IMR-90 (cell line): ENCODE data around the gene ANKRD2. TPM values are rescaled to one million over a fixed set of nuclear protein-coding genes. Genes with fewer than 3 reads are reported as not detected.

Experiments used
- ATAC-seq: fragments of 200-7000 bp; cut with Tn5 transposase; 2 replicates; pipeline ENCODE4 v1.9.1; 2020; ENCODE audit warnings: low read depth, mild to moderate bottlenecking, moderate library complexity
- BruUV-seq: library from RNA; stranded (reverse); fragments of 400-500 nt; replicated peaks from 2 replicates; lab custom pipeline; 2021; lab: Mats Ljungman, UMichigan
- CTCF ChIA-PET: fragments of 300-600 bp; formaldehyde crosslinking; extraction: SDS; loops from one replicate; lab custom pipeline; 2021; ENCODE audit warnings: antibody characterized with exemption; lab: Yijun Ruan, JAX
- POLR2A ChIA-PET: fragments of 300-600 bp; sonication (Branson Sonifier 250); formaldehyde crosslinking; loops from one replicate; lab custom pipeline; 2022; ENCODE audit warnings: antibody characterized with exemption; ENCODE audit not compliant: unreplicated experiment; lab: Charles Lee
- DNase-seq: peaks from one replicate; pipeline ENCODE4 v3.0.0; 2013
- H2AFZ ChIP-seq: replicated peaks from 2 replicates; pipeline ENCODE3; 2013; ENCODE audit warnings: low read length, mild to moderate bottlenecking; ENCODE audit not compliant: poor library complexity
- H2AK5ac ChIP-seq: 2 replicates; pipeline ENCODE4 v1.6.1; 2013; ENCODE audit warnings: low read depth, low read length, inconsistent platforms
- H2AK9ac ChIP-seq: replicated peaks from 2 replicates; pipeline ENCODE3; 2013; ENCODE audit warnings: mild to moderate bottlenecking, low read depth, low read length, moderate library complexity; ENCODE audit not compliant: poor library complexity
- H2BK120ac ChIP-seq: 2 replicates; pipeline ENCODE4 v1.6.1; 2013; ENCODE audit warnings: low read depth, low read length, inconsistent platforms
- H2BK15ac ChIP-seq: 3 replicates; pipeline ENCODE4 v1.6.1; 2013; ENCODE audit warnings: low read depth, low read length, inconsistent platforms
- H2BK20ac ChIP-seq: 2 replicates; pipeline ENCODE4 v1.6.1; 2013; ENCODE audit warnings: low read depth, mild to moderate bottlenecking, inconsistent platforms, low read length, moderate library complexity
- H2BK5ac ChIP-seq: 2 replicates; pipeline ENCODE4 v1.6.1; 2013; ENCODE audit warnings: mild to moderate bottlenecking, low read depth, low read length, inconsistent platforms; ENCODE audit not compliant: poor library complexity, severe bottlenecking
- H3K14ac ChIP-seq: replicated peaks from 2 replicates; pipeline ENCODE4 v1.6.1; 2013; ENCODE audit warnings: low read depth, low read length, inconsistent platforms
- H3K18ac ChIP-seq: 2 replicates; pipeline ENCODE4 v1.6.1; 2013; ENCODE audit warnings: low read depth, low read length, control low read depth
- H3K23ac ChIP-seq: 2 replicates; pipeline ENCODE4 v1.6.1; 2013; ENCODE audit warnings: low read depth, low read length, inconsistent platforms
- H3K27ac ChIP-seq: 2 replicates; pipeline ENCODE4 v1.5.1; 2013; ENCODE audit warnings: mild to moderate bottlenecking, control low read depth, low read length; ENCODE audit not compliant: insufficient read depth
- H3K27me3 ChIP-seq: 2 replicates; pipeline ENCODE4 v1.6.1; 2013; ENCODE audit warnings: low read length; ENCODE audit not compliant: control insufficient read depth, insufficient read depth
- H3K36me3 ChIP-seq: 2 replicates; pipeline ENCODE4 v1.6.1; 2013; ENCODE audit warnings: low read length, mixed read lengths; ENCODE audit not compliant: control insufficient read depth, insufficient read depth
- H3K4ac ChIP-seq: 2 replicates; pipeline ENCODE4 v1.6.1; 2013; ENCODE audit warnings: low read depth, low read length, inconsistent platforms
- H3K4me1 ChIP-seq: 2 replicates; pipeline ENCODE4 v1.6.1; 2013; ENCODE audit warnings: low read length, mixed read lengths; ENCODE audit not compliant: control insufficient read depth, insufficient read depth
- H3K4me2 ChIP-seq: 2 replicates; pipeline ENCODE4 v1.6.1; 2013; ENCODE audit warnings: low read depth, mild to moderate bottlenecking, control low read depth, low read length, moderate library complexity
- H3K4me3 ChIP-seq: 2 replicates; pipeline ENCODE4 v1.5.1; 2013; ENCODE audit warnings: low read depth, mild to moderate bottlenecking, control low read depth, low read length, moderate library complexity; ENCODE audit not compliant: insufficient read depth
- H3K56ac ChIP-seq: 2 replicates; pipeline ENCODE4 v1.6.1; 2013; ENCODE audit warnings: low read length, inconsistent platforms; ENCODE audit not compliant: insufficient read depth; ENCODE audit errors: extremely low read depth
- H3K79me1 ChIP-seq, 2 experiments: 2 replicates each; pipeline ENCODE4 v1.6.1; 2013; ENCODE audit warnings: low read length in 2 of 2, inconsistent platforms in 1 of 2, low read depth in 1 of 2
- H3K9ac ChIP-seq: 2 replicates; pipeline ENCODE4 v1.6.1; 2013; ENCODE audit warnings: low read depth, low read length, control low read depth
- H3K9me1 ChIP-seq: 2 replicates; pipeline ENCODE4 v1.6.1; 2013; ENCODE audit warnings: low read length, inconsistent platforms; ENCODE audit not compliant: insufficient read depth
- H3K9me3 ChIP-seq: 2 replicates; pipeline ENCODE4 v1.6.1; 2013; ENCODE audit warnings: low read length; ENCODE audit not compliant: control insufficient read depth, insufficient read depth
- H4K20me1 ChIP-seq: 2 replicates; pipeline ENCODE4 v1.6.1; 2013; ENCODE audit warnings: low read length, inconsistent platforms; ENCODE audit not compliant: insufficient read depth
- H4K5ac ChIP-seq: 2 replicates; pipeline ENCODE4 v1.6.1; 2013; ENCODE audit warnings: mild to moderate bottlenecking, low read depth, low read length, control low read depth
- H4K8ac ChIP-seq, 2 experiments: 2 replicates each; pipeline ENCODE4 v1.6.1; 2013; ENCODE audit warnings: low read depth in 2 of 2, low read length in 2 of 2, control low read depth in 1 of 2, inconsistent platforms in 1 of 2
- H4K91ac ChIP-seq: 2 replicates; pipeline ENCODE4 v1.6.1; 2013; ENCODE audit warnings: low read depth, low read length, inconsistent platforms; ENCODE audit not compliant: insufficient read depth
- BHLHE40 ChIP-seq: fragments of 150-350 bp; IDR thresholded peaks from 2 replicates; pipeline ENCODE4 v1.6.1; 2016; ENCODE audit warnings: mild to moderate bottlenecking, low read depth, low read length
- FOS ChIP-seq: fragments of 150-350 bp; IDR thresholded peaks from 2 replicates; pipeline ENCODE4 v1.6.1; 2016; ENCODE audit warnings: low read depth, low read length
- MAFK ChIP-seq: IDR thresholded peaks from 2 replicates; pipeline ENCODE4 v1.6.1; 2012; ENCODE audit warnings: low read depth, low read length, improper control_type of control experiment
- MAZ ChIP-seq: IDR thresholded peaks from 2 replicates; pipeline ENCODE4 v1.6.1; 2012; ENCODE audit warnings: low read depth, mild to moderate bottlenecking, low read length, improper control_type of control experiment, moderate library complexity, borderline replicate concordance
- MXI1 ChIP-seq: IDR thresholded peaks from 2 replicates; pipeline ENCODE4 v1.6.1; 2012; ENCODE audit warnings: low read depth, mild to moderate bottlenecking, low read length, moderate library complexity, borderline replicate concordance
- NFE2L2 ChIP-seq: fragments of 150-350 bp; IDR thresholded peaks from 2 replicates; pipeline ENCODE4 v1.6.1; 2016; ENCODE audit warnings: low read depth, mild to moderate bottlenecking, low read length
- POLR2A ChIP-seq: IDR thresholded peaks from 2 replicates; pipeline ENCODE4 v1.6.1; 2012; ENCODE audit warnings: mild to moderate bottlenecking, low read depth, low read length
- RAD21 ChIP-seq: IDR thresholded peaks from 2 replicates; pipeline ENCODE4 v1.6.1; 2012; ENCODE audit warnings: low read length, improper control_type of control experiment
- RCOR1 ChIP-seq: IDR thresholded peaks from 2 replicates; pipeline ENCODE4 v1.6.1; 2012; ENCODE audit warnings: mild to moderate bottlenecking, low read length, improper control_type of control experiment; ENCODE audit not compliant: insufficient replicate concordance
- WGBS, 2 experiments: methylation state at CpG; one replicate each; pipeline versions ENCODE4 v1.1.5 to v1.1.7; 2013; ENCODE audit warnings: missing lambda C conversion rate in 2 of 2; ENCODE audit not compliant: insufficient read length in 1 of 2; ENCODE audit errors: extremely low coverage in 2 of 2; 5-methylcytosine and 5-hydroxymethylcytosine counted together
- dilution Hi-C: fragments of 300-500 bp; cut with HindIII; formaldehyde crosslinking; loops from one replicate; pipeline ENCODE4 v1.14.3; 2018; ENCODE audit warnings: low sequenced_read_pairs; ENCODE audit not compliant: unreplicated experiment
- in situ Hi-C: fragments of 300-500 bp; cut with MboI; formaldehyde crosslinking; loops from 3 replicates; pipeline ENCODE4 v1.14.3; 2019; ENCODE audit warnings: low sequenced_read_pairs, inconsistent platforms, mixed read lengths
- intact Hi-C: fragments of 100-400 bp; cut with micrococcal nuclease; formaldehyde crosslinking; loops from 2 replicates; pipeline ENCODE4 v1.10.0; 2022
- polyA plus RNA-seq, 3 experiments: library from polyadenylated mRNA; depleted of rRNA; stranded (reverse); fragments of >200 nt; gene quantifications; 2 replicates each; pipeline ENCODE4 v1.2.3, GENCODE V29; 2012; ENCODE audit warnings: low replicate concordance in 1 of 3
- total RNA-seq: library from RNA; depleted of rRNA; stranded (reverse); fragments of >200 nt; gene quantifications from 2 replicates; pipeline ENCODE4 v1.2.3, GENCODE V29; 2012
- TF ChIP-seq, protein P1 (sequence below): fragments of 150-350 bp; IDR thresholded peaks from 2 replicates; pipeline ENCODE4 v1.6.1; 2017; ENCODE audit warnings: mild to moderate bottlenecking, antibody characterized with exemption, low read length, low read depth
- TF ChIP-seq, protein P2 (sequence below): conservative IDR thresholded peaks from 2 replicates; pipeline ENCODE4 v1.5.1; 2012; ENCODE audit warnings: mild to moderate bottlenecking, low read depth, low read length, improper control_type of control experiment

ANKRD2 gene
- total and polyA plus RNA-seq, 2 of the 4 experiments (the other 2 are of a cell fraction) = 0.36 to 0.65 TPM

DNA sequence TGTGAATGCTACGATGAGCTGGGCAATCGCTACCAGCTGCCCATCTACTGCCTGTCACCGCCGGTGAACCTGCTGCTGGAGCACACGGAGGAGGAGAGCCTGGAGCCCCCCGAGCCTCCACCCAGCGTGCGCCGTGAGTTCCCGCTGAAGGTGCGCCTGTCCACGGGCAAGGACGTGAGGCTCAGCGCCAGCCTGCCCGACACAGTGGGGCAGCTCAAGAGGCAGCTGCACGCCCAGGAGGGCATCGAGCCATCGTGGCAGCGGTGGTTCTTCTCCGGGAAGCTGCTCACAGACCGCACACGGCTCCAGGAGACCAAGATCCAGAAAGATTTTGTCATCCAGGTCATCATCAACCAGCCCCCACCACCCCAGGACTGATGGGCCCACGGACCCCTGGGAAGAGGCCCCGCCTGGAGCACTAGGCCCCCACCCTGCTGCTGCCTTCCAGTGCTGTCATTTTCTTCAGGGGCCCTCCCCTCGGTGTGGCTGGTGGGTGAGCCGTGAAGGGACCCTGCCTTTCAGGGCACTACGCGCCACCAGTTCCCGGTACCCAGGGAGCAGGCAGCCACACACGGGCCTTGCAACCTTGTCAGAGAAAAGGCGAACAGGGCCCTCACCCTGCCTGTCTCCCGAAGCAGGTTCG, 2.3 kb upstream of the ANKRD2 start:
- no peak overlapping the region for H3K27ac ChIP-seq
- H2AK5ac ChIP-seq = no peak overlapping the region
- in situ Hi-C loops (loop anchor here (10.0 kb wide), 1 partner anchor 165 kb away; the partner anchor contains the start of gene ZFYVE27), dilution Hi-C loops (no loop called here), intact Hi-C loops (loop anchor here (5.0 kb wide), 1 partner anchor 162 kb away; no protein-coding TSS in a partner anchor)
- H2AFZ ChIP-seq = no peak overlapping the region
- H3K79me1 ChIP-seq = peaks cover 3% of the 10 kb centered on the region in 2 experiments; a peak in 2 of 4 replicates
- no TSS peak for BruUV-seq
- no peak overlapping the region for H2AK9ac ChIP-seq
- no peak overlapping the region for H2BK15ac ChIP-seq
- H2BK20ac ChIP-seq = no peak overlapping the region
- no peak overlapping the region for H3K18ac ChIP-seq
- TF ChIP-seq BHLHE40 (no peak), RCOR1 (no peak), MAZ (no peak), FOS (no peak), NFE2L2 (no peak), MAFK (no peak), MXI1 (no peak), POLR2A (no peak), RAD21 (no peak)
- TF ChIP-seq, protein P1, sequence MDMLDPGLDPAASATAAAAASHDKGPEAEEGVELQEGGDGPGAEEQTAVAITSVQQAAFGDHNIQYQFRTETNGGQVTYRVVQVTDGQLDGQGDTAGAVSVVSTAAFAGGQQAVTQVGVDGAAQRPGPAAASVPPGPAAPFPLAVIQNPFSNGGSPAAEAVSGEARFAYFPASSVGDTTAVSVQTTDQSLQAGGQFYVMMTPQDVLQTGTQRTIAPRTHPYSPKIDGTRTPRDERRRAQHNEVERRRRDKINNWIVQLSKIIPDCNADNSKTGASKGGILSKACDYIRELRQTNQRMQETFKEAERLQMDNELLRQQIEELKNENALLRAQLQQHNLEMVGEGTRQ = no peak
- TF ChIP-seq, protein P2, sequence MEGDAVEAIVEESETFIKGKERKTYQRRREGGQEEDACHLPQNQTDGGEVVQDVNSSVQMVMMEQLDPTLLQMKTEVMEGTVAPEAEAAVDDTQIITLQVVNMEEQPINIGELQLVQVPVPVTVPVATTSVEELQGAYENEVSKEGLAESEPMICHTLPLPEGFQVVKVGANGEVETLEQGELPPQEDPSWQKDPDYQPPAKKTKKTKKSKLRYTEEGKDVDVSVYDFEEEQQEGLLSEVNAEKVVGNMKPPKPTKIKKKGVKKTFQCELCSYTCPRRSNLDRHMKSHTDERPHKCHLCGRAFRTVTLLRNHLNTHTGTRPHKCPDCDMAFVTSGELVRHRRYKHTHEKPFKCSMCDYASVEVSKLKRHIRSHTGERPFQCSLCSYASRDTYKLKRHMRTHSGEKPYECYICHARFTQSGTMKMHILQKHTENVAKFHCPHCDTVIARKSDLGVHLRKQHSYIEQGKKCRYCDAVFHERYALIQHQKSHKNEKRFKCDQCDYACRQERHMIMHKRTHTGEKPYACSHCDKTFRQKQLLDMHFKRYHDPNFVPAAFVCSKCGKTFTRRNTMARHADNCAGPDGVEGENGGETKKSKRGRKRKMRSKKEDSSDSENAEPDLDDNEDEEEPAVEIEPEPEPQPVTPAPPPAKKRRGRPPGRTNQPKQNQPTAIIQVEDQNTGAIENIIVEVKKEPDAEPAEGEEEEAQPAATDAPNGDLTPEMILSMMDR = no peak
- H3K4me2 ChIP-seq = no peak overlapping the region
- H3K9me3 ChIP-seq = no peaks in the 10 kb centered on the region
- ChIA-PET POLR2A (no interaction called here), CTCF (no interaction called here)
- H2BK120ac ChIP-seq = no peak overlapping the region
- H3K9me1 ChIP-seq = peaks cover 9% of the 10 kb centered on the region
- peaks cover 15% of the 10 kb centered on the region for H3K4me1 ChIP-seq
- 94% methylated on average over 21 of the region's 33 CpGs; no CpG with 5 or more reads in 1 of the 2 experiments for WGBS, 2 experiments
- no peak overlapping the region for H3K4me3 ChIP-seq
- H3K36me3 ChIP-seq = peaks cover 19% of the 10 kb centered on the region
- H2BK5ac ChIP-seq = no peak overlapping the region
- H3K14ac ChIP-seq = no peak overlapping the region
- no peak overlapping the region for H4K8ac ChIP-seq
- no peak overlapping the region for H4K5ac ChIP-seq
- no peak overlapping the region for H3K23ac ChIP-seq
- H3K4ac ChIP-seq = no peak overlapping the region
- H4K20me1 ChIP-seq = peaks cover 5% of the 10 kb centered on the region; the same call in 1 of the 2 replicates
- ATAC-seq (no peak), DNase-seq (no peak)
- no peaks in the 10 kb centered on the region for H3K27me3 ChIP-seq
- no peak overlapping the region for H3K9ac ChIP-seq
- H4K91ac ChIP-seq = no peak overlapping the region
- no peak overlapping the region for H3K56ac ChIP-seq
